Right lobe of liver (tissue), 6 donors: ENCODE data around the gene KREMEN1. TPM values are rescaled to one million over a fixed set of nuclear protein-coding genes. Genes with fewer than 3 reads are reported as not detected.

Experiments used
- ATAC-seq, 4 donors: fragments of 200-7000 bp; cut with Tn5 transposase; one replicate each; pipeline ENCODE4 v1.9.1; 2020; ENCODE audit warnings: mild to moderate bottlenecking in 4 of 4, moderate library complexity in 4 of 4
- DNase-seq, 3 donors: peaks; one replicate each; pipeline ENCODE4 v3.0.0-alpha.2; 2020
- H3K27ac ChIP-seq, 3 donors: fragments of 200-600 bp; one replicate each; pipeline ENCODE4 v1.8.0; 2022
- H3K27me3 ChIP-seq, 2 donors: fragments of 200-600 bp; one replicate each; pipeline ENCODE4 v1.8.0; 2022
- H3K36me3 ChIP-seq, 4 donors: fragments of 200-600 bp; sonication (generic) in 1 of 4; one replicate each; pipeline versions ENCODE4 v1.5.1 to v1.8.0; 2017 to 2022; ENCODE audit warnings: control low read depth in 1 of 4
- H3K4me1 ChIP-seq, 4 donors: fragments of 200-600 bp; sonication (generic) in 1 of 4; one replicate each; pipeline versions ENCODE4 v1.5.1 to v1.8.0; 2017 to 2022; ENCODE audit warnings: control low read depth in 1 of 4
- H3K4me3 ChIP-seq, 3 donors: fragments of 200-600 bp; one replicate each; pipeline ENCODE4 v1.8.0; 2022
- H3K9me3 ChIP-seq, 4 donors: fragments of 200-600 bp; sonication (generic) in 1 of 4; one replicate each; pipeline versions ENCODE4 v1.5.1 to v1.8.0; 2017 to 2022; ENCODE audit warnings: control low read depth in 1 of 4
- CTCF ChIP-seq, 4 donors: fragments of 200-600 bp in 3 of 4; fragments of 450-650 bp in 1 of 4; IDR thresholded peaks; one replicate each; pipeline versions ENCODE4 v1.5.1 to v1.8.0; 2016 to 2022; ENCODE audit warnings: antibody characterized with exemption in 4 of 4, mild to moderate bottlenecking in 2 of 4
- POLR2A ChIP-seq: fragments of 450-650 bp; IDR thresholded peaks from one replicate; pipeline ENCODE4 v1.6.1; 2017; ENCODE audit warnings: antibody characterized with exemption, mild to moderate bottlenecking
- WGBS: methylation state at CpG from one replicate; pipeline ENCODE4 v1.1.6; 2018; ENCODE audit warnings: low coverage, low lambda C conversion rate; ENCODE audit not compliant: insufficient coverage; ENCODE audit errors: missing lambda C conversion rate; 5-methylcytosine and 5-hydroxymethylcytosine counted together
- intact Hi-C, 2 donors: fragments of 100-400 bp; cut with DNase I; formaldehyde crosslinking; loops; one replicate each; pipeline versions ENCODE4 v1.11.2 to v1.14.1; 2022
- long read RNA-seq: library from polyadenylated mRNA; unstranded; transcript quantifications from one replicate; pipeline ENCODE4 v2.0.0, GENCODE V29; 2019
- total RNA-seq, 6 experiments: library from RNA; depleted of rRNA in 2 of 6; stranded (reverse); fragments of >200 nt in 2 of 6; fragmentation: NEBNext Ultra II Directional in 3 of 6; extraction: Animal tissue kit (Norgen Biotek cat#: 25700) in 3 of 6; gene quantifications; one replicate each; pipeline versions ENCODE4 v1.1.0 to v1.2.4, GENCODE V29; 2016 to 2023
- donor health status: DM: no; HTN: yes; CAD: no.
- donor health status: DM: no; HTN: no; CAD: no.
- donor health status: DM: no; HTN: no; CAD: no.
- donor health status: DM: no; HTN: yes; CAD: no.
- donor health status: DM: no; HTN: yes; CAD: no.

Gene KREMEN1
- total RNA-seq = 1 to 10 TPM; 1.7 to 6.7 (median 3.0) TPM
- long read RNA-seq = 0 reads

GRCh38 chr22:29072979-29073617, at the start of gene KREMEN1:
Gene KREMEN1 (plus strand): TSS chr22:29073035. CDS start chr22:29073131, 96 bp downstream.
- under 1% methylated on average over 15 of the region's 76 CpGs for WGBS
- Histone ChIP-seq H3K4me1 (peaks cover 0 to 24% (median 4%) of the 10 kb centered on the region in 4 donors), H3K27ac (peak within 1 kb of the TSS in 1 of 3 donors; percentile 53), H3K36me3 (no peaks in the 10 kb centered on the region), H3K27me3 (no peaks in the 10 kb centered on the region), H3K9me3 (no peaks in the 10 kb centered on the region), H3K4me3 (peak within 1 kb of the TSS; percentile 54 to 65 (median 54))
- peak; percentile 48 to 72 (median 60) for DNase-seq
- ATAC-seq = peak in 1 of 4 donors; percentile 1
- intact Hi-C loops = no loop called here
- no peak for TF ChIP-seq POLR2A
- no peak for TF ChIP-seq CTCF (IDR thresholded peaks at IDR 0.05)

GRCh38 chr22:29023172-29023796, 49.6 kb upstream of the KREMEN1 start:
- Histone ChIP-seq H3K36me3 (no peaks in the 10 kb centered on the region), H3K4me3 (no peak overlapping the region), H3K4me1 (peaks cover 2 to 55% (median 16%) of the 10 kb centered on the region in 4 donors), H3K9me3 (no peaks in the 10 kb centered on the region), H3K27ac (peak overlapping the region; percentile 1 to 78 (median 76)), H3K27me3 (no peaks in the 10 kb centered on the region)
- WGBS = 19% methylated on average over 2 of the region's 3 CpGs
- intact Hi-C loops = no loop called here
- ATAC-seq = peak; percentile 81 to 86 (median 82)
- peak; percentile 60 to 84 (median 79) for DNase-seq
- TF ChIP-seq CTCF (IDR thresholded peaks at IDR 0.05) (no peak), POLR2A (no peak)

- Histone ChIP-seq H3K4me1 (peaks cover 2 to 60% (median 16%) of the 10 kb centered on the region in 4 donors), H3K36me3 (no peaks in the 10 kb centered on the region), H3K9me3 (no peaks in the 10 kb centered on the region), H3K27me3 (no peaks in the 10 kb centered on the region), H3K4me3 (no peak overlapping the region), H3K27ac (no peak overlapping the region)
- ATAC-seq (no peak), DNase-seq (no peak)
- 93% methylated on average over 3 of the region's 3 CpGs for WGBS
- TF ChIP-seq POLR2A = no peak
- TF ChIP-seq CTCF (IDR thresholded peaks at IDR 0.05) = no peak
- intact Hi-C loops = no loop called here
These were observed 46.3 kb upstream of the KREMEN1 start for GRCh38 chr22:29026579-29026978.

GRCh38 chr22:29028468-29028867, 44.4 kb upstream of the KREMEN1 start:
- DNase-seq = no peak
- Histone ChIP-seq H3K4me3 (no peak overlapping the region), H3K4me1 (peaks cover 3 to 64% (median 19%) of the 10 kb centered on the region in 4 donors), H3K9me3 (no peaks in the 10 kb centered on the region), H3K36me3 (no peaks in the 10 kb centered on the region), H3K27ac (peak overlapping the region in 1 of 3 donors; percentile 38), H3K27me3 (no peaks in the 10 kb centered on the region)
- no peak for ATAC-seq
- intact Hi-C loops = no loop called here
- 77% methylated on average over 4 of the region's 4 CpGs for WGBS
- TF ChIP-seq CTCF (IDR thresholded peaks at IDR 0.05) (no peak), POLR2A (no peak)
